A549 (cell line): ENCODE measurements around the gene NUP62. TPM values are rescaled to one million over a fixed set of nuclear protein-coding genes. Genes with fewer than 3 reads are reported as not detected.

Source experiments
- ATAC-seq, 2 experiments: fragments of 200-7000 bp in 1 of 2; fragments of >200 bp in 1 of 2; cut with Nextera tagmentation in 1 of 2; cut with Tn5 transposase in 1 of 2; 3 replicates each; pipeline versions ENCODE4 v1.8.0 to v1.9.1; 2018 to 2020; ENCODE audit warnings: mild to moderate bottlenecking in 1 of 2, moderate library complexity in 1 of 2
- CTCF ChIA-PET: fragments of 300-600 bp; sonication (Branson Sonifier 250); formaldehyde crosslinking; extraction: SDS; loops from one replicate; lab custom pipeline; 2021; ENCODE audit warnings: antibody characterized with exemption, inconsistent platforms; lab: Yijun Ruan, JAX
- POLR2A ChIA-PET: fragments of 350-600 bp; formaldehyde crosslinking; extraction: SDS; loops from one replicate; lab custom pipeline; 2021; ENCODE audit warnings: antibody characterized with exemption, inconsistent platforms; lab: Yijun Ruan, JAX
- DNase-seq, 2 experiments: peaks; one replicate each; pipeline versions ENCODE4 v3.0.0 to v3.0.0-alpha.2; 2011 to 2016; ENCODE audit warnings: low read depth in 1 of 2, low spot score in 1 of 2
- FAIRE-seq: peaks from 2 replicates; lab custom pipeline; 2011; peaks lifted over from hg19 to GRCh38; lab: Jason Lieb, UNC
- H3K27ac ChIP-seq, 2 experiments: fragments of >200 bp; sonication (Bioruptor Twin); formaldehyde crosslinking; 3 replicates each; pipeline ENCODE4 v1.5.1; 2016 to 2017
- H3K4me1 ChIP-seq: fragments of >200 bp; sonication (Bioruptor Twin); formaldehyde crosslinking; 3 replicates; pipeline ENCODE4 v1.6.1; 2016
- H3K4me2 ChIP-seq: fragments of >200 bp; sonication (Bioruptor Twin); formaldehyde crosslinking; 3 replicates; pipeline ENCODE4 v1.6.1; 2016
- H3K4me3 ChIP-seq: fragments of >200 bp; sonication (Bioruptor Twin); formaldehyde crosslinking; 3 replicates; pipeline ENCODE4 v1.5.1; 2016
- H3K9me3 ChIP-seq: fragments of >200 bp; sonication (Bioruptor Twin); formaldehyde crosslinking; 3 replicates; pipeline ENCODE4 v1.6.1; 2016
- ATOH8 ChIP-seq: fragments of 250-450 bp; sonication (Bioruptor Pico); IDR thresholded peaks from 2 replicates; pipeline ENCODE4 v1.5.0; 2020; ENCODE audit warnings: low read depth, mild to moderate bottlenecking, moderate library complexity
- CBX2 ChIP-seq: fragments of 200-600 bp; sonication (generic); IDR thresholded peaks from 2 replicates; pipeline ENCODE4 v1.6.1; 2016; ENCODE audit warnings: low read depth, mild to moderate bottlenecking, borderline replicate concordance
- CBX8 ChIP-seq: fragments of 200-600 bp; sonication (generic); IDR thresholded peaks from 2 replicates; pipeline ENCODE4 v1.6.1; 2016
- E2F6 ChIP-seq: IDR thresholded peaks from 2 replicates; pipeline ENCODE4 v1.6.1; 2012; ENCODE audit warnings: low read depth, borderline replicate concordance
- EHF ChIP-seq: fragments of 250-450 bp; sonication (Bioruptor Pico); IDR thresholded peaks from 2 replicates; pipeline ENCODE4 v1.5.0; 2020; ENCODE audit warnings: mild to moderate bottlenecking
- EP300 ChIP-seq, 2 experiments: fragments of >200 bp; sonication (Bioruptor Twin); formaldehyde crosslinking; IDR thresholded peaks; 2 replicates in 1 of 2; 3 replicates in 1 of 2; pipeline ENCODE4 v1.6.1; 2016 to 2017
- FOXS1 ChIP-seq: fragments of 250-450 bp; sonication (Bioruptor Pico); IDR thresholded peaks from 2 replicates; pipeline ENCODE4 v1.5.0; 2020; ENCODE audit warnings: mild to moderate bottlenecking, moderate library complexity
- KDM5A ChIP-seq: fragments of 200-600 bp; sonication (generic); IDR thresholded peaks from 2 replicates; pipeline ENCODE4 v1.6.1; 2016; ENCODE audit warnings: antibody characterized with exemption, mild to moderate bottlenecking
- MAX ChIP-seq: IDR thresholded peaks from 2 replicates; pipeline ENCODE4 v1.6.1; 2012
- MYC ChIP-seq: IDR thresholded peaks from 2 replicates; pipeline ENCODE4 v1.6.1; 2012; ENCODE audit warnings: mild to moderate bottlenecking, inconsistent platforms, low read length, improper control_type of control experiment, borderline replicate concordance
- NFE2L2 ChIP-seq: fragments of 150-350 bp; conservative IDR thresholded peaks from 2 replicates; pipeline ENCODE4 v1.6.1; 2014; ENCODE audit warnings: low read length
- NR3C1 ChIP-seq: fragments of >200 bp; sonication (Bioruptor Twin); formaldehyde crosslinking; IDR thresholded peaks from 3 replicates; pipeline ENCODE4 v1.6.1; 2017
- POLR2A ChIP-seq: IDR thresholded peaks from 2 replicates; pipeline ENCODE4 v1.6.1; 2012; ENCODE audit warnings: mild to moderate bottlenecking, low read length
- RAD21 ChIP-seq, 2 experiments: fragments of >200 bp in 1 of 2; sonication (Bioruptor Twin) in 1 of 2; formaldehyde crosslinking in 1 of 2; IDR thresholded peaks in 1 of 2; conservative IDR thresholded peaks in 1 of 2; 2 replicates in 1 of 2; 3 replicates in 1 of 2; pipeline ENCODE4 v1.6.1; 2012 to 2018; ENCODE audit warnings: inconsistent platforms in 1 of 2
- RARB ChIP-seq: fragments of 250-450 bp; sonication (Bioruptor Pico); IDR thresholded peaks from 2 replicates; pipeline ENCODE4 v1.8.0; 2021; ENCODE audit warnings: mild to moderate bottlenecking, moderate library complexity
- RFX5 ChIP-seq: fragments of 450-650 bp; IDR thresholded peaks from 2 replicates; pipeline ENCODE4 v1.7.1; 2014; ENCODE audit warnings: antibody characterized with exemption, mild to moderate bottlenecking, moderate library complexity
- TFCP2L1 ChIP-seq: fragments of 250-450 bp; sonication (Bioruptor Pico); IDR thresholded peaks from 2 replicates; pipeline ENCODE4 v1.5.0; 2021; ENCODE audit warnings: mild to moderate bottlenecking
- TP53 ChIP-seq: fragments of 250-450 bp; sonication (Bioruptor Pico); IDR thresholded peaks from 2 replicates; pipeline ENCODE4 v1.5.0; 2021; ENCODE audit warnings: mild to moderate bottlenecking, moderate library complexity
- USF2 ChIP-seq: fragments of 450-650 bp; IDR thresholded peaks from 2 replicates; pipeline ENCODE4 v1.6.1; 2014; ENCODE audit warnings: antibody characterized with exemption
- ZFP36 ChIP-seq: fragments of 450-650 bp; IDR thresholded peaks from 2 replicates; pipeline ENCODE4 v1.6.1; 2014; ENCODE audit warnings: borderline replicate concordance; ENCODE audit not compliant: partially characterized antibody
- WGBS: methylation state at CpG from one replicate; pipeline ENCODE4 v1.1.6; 2017; ENCODE audit errors: missing lambda C conversion rate; 5-methylcytosine and 5-hydroxymethylcytosine counted together
- polyA plus RNA-seq, 4 experiments: library from polyadenylated mRNA; depleted of rRNA in 3 of 4; stranded (reverse); fragments of >200 nt; fragmentation: RNase III in 1 of 4; extraction: RNeasy Plus Mini Kit Qiagen cat#74134 plus additional on column Dnase treatment in 1 of 4; gene quantifications; 2 replicates in 3 of 4; 3 replicates in 1 of 4; pipeline ENCODE4 v1.2.3, GENCODE V29; 2011 to 2017

The NUP62 gene
- polyA plus RNA-seq, 2 of the 4 experiments (the other 2 are of a cell fraction) = 21.4 to 83.9 TPM

- 96% methylated on average over 37 of the region's 37 CpGs for WGBS
- no peaks in the 10 kb centered on the region for H3K4me1 ChIP-seq
- DNase-seq (no peak), FAIRE-seq (no peak), ATAC-seq (no peak)
- ChIA-PET CTCF (interaction anchor here (1.0 to 2.4 kb wide), 4 partner anchors 11 to 29 kb away, joined by 3 to 14 read pairs (median 6); no protein-coding TSS in a partner anchor), POLR2A (interaction anchor here (0.5 to 1.0 kb wide), 2 partner anchors 17 to 21 kb away, joined by 3 to 4 read pairs; no protein-coding TSS in a partner anchor)
- H3K4me2 ChIP-seq = no peak overlapping the region
- H3K9me3 ChIP-seq = no peaks in the 10 kb centered on the region
- no peak overlapping the region for H3K4me3 ChIP-seq
- H3K27ac ChIP-seq = no peak overlapping the region
- TF ChIP-seq USF2 = no peak
These were observed 20.6 kb downstream of the NUP62 start for GRCh38 chr19:49908480-49909420.

GRCh38 chr19:49907745-49908446 lies 21.4 kb downstream of the NUP62 start:
- Histone ChIP-seq H3K9me3 (no peaks in the 10 kb centered on the region), H3K4me2 (no peak overlapping the region), H3K27ac (no peak overlapping the region), H3K4me3 (no peak overlapping the region), H3K4me1 (no peaks in the 10 kb centered on the region)
- no peak for TF ChIP-seq CBX2
- no peak for TF ChIP-seq EHF (CRISPR knock-in tag)
- no peak for TF ChIP-seq CBX8
- TF ChIP-seq ZFP36 = no peak
- no peak for TF ChIP-seq NFE2L2
- no peak for TF ChIP-seq E2F6
- TF ChIP-seq RFX5 = no peak
- TF ChIP-seq TFCP2L1 (CRISPR knock-in tag) = no peak
- no peak for TF ChIP-seq KDM5A
- no peak for TF ChIP-seq POLR2A
- TF ChIP-seq MYC = no peak
- TF ChIP-seq EP300 (IDR thresholded peaks at IDR 0.05) = no peak
- no peak for TF ChIP-seq ATOH8 (CRISPR knock-in tag)
- TF ChIP-seq RARB (CRISPR knock-in tag) = no peak
- TF ChIP-seq NR3C1 = no peak
- TF ChIP-seq TP53 (CRISPR knock-in tag) = no peak
- no peak for TF ChIP-seq MAX
- no peak for TF ChIP-seq RAD21 (conservative IDR thresholded peaks at IDR 0.05 in 1 of 2, IDR thresholded peaks at IDR 0.05 in 1 of 2)
- no peak for TF ChIP-seq FOXS1 (CRISPR knock-in tag)
- CTCF ChIA-PET = interaction anchor here (1.0 to 2.4 kb wide), 7 partner anchors 10 to 30 kb away, joined by 3 to 14 read pairs (median 6); no protein-coding TSS in a partner anchor
- WGBS = 96% methylated on average over 23 of the region's 23 CpGs
- ATAC-seq = no peak
- POLR2A ChIA-PET = interaction anchor here (0.5 to 1.0 kb wide), 2 partner anchors 18 to 22 kb away, joined by 3 to 4 read pairs; no protein-coding TSS in a partner anchor
- FAIRE-seq = no peak
- no peak for DNase-seq
